Tongue (tissue), 2 donors: ENCODE results near the gene CAB39. TPM values are rescaled to one million over a fixed set of nuclear protein-coding genes. Genes with fewer than 3 reads are reported as not detected.

Experiments
- DNase-seq: peaks from one replicate; pipeline ENCODE4 v3.0.0-alpha.2; 2015
- total RNA-seq: library from RNA; depleted of rRNA; stranded (reverse); fragments of >200 nt; gene quantifications from one replicate; pipeline ENCODE4 v1.2.3, GENCODE V29; 2014

The CAB39 gene
- total RNA-seq, 1 donor from 2014 or later = 111 TPM

GRCh38 chr2:230821261-230821990 is 108.8 kb downstream of the CAB39 start:
- no peak for DNase-seq

- DNase-seq = no peak
These were observed 109.4 kb downstream of the CAB39 start for GRCh38 chr2:230821991-230822520.

- DNase-seq = peak; percentile 18
These were observed 110.8 kb downstream of the CAB39 start for GRCh38 chr2:230823264-230823964.

GRCh38 chr2:230824406-230824978 is 111.8 kb downstream of the CAB39 start:
- peak; percentile 94 for DNase-seq

GRCh38 chr2:230825354-230825753 is 112.7 kb downstream of the CAB39 start:
- DNase-seq = no peak

- DNase-seq = no peak
These were observed 115.2 kb downstream of the CAB39 start for GRCh38 chr2:230827774-230828271.

- DNase-seq = no peak
These were observed 115.8 kb downstream of the CAB39 start for GRCh38 chr2:230828272-230828961.

- DNase-seq = no peak
These were observed 116.7 kb downstream of the CAB39 start for GRCh38 chr2:230829293-230829692.

GRCh38 chr2:230829959-230830358 is 117.3 kb downstream of the CAB39 start:
- DNase-seq = no peak

GRCh38 chr2:230830428-230830827 is 117.8 kb downstream of the CAB39 start:
- no peak for DNase-seq

- no peak for DNase-seq
These were observed 127.7 kb downstream of the CAB39 start for GRCh38 chr2:230840301-230840700.

- no peak for DNase-seq
These were observed 129.8 kb downstream of the CAB39 start for GRCh38 chr2:230842473-230842872.

GRCh38 chr2:230843132-230843531 is 130.5 kb downstream of the CAB39 start:
- DNase-seq = no peak

GRCh38 chr2:230846360-230846759 is 133.7 kb downstream of the CAB39 start:
- no peak for DNase-seq

GRCh38 chr2:230847883-230848388 is 135.3 kb downstream of the CAB39 start:
- DNase-seq = peak; percentile 87

- peak; percentile 29 for DNase-seq
These were observed 137.2 kb downstream of the CAB39 start for GRCh38 chr2:230849633-230850357.

- no peak for DNase-seq
These were observed 137.7 kb downstream of the CAB39 start for GRCh38 chr2:230850358-230850658.

- no peak for DNase-seq
These were observed 139.5 kb downstream of the CAB39 start for GRCh38 chr2:230852113-230852512.

GRCh38 chr2:230861552-230862255 is 149.1 kb downstream of the CAB39 start:
- DNase-seq = no peak

- no peak for DNase-seq
These were observed 149.7 kb downstream of the CAB39 start for GRCh38 chr2:230862292-230862691.

- DNase-seq = no peak
These were observed 150.4 kb downstream of the CAB39 start for GRCh38 chr2:230863031-230863430.
